ENCODE measurements around the gene LOXHD1.

LOXHD1 gene

DNA sequence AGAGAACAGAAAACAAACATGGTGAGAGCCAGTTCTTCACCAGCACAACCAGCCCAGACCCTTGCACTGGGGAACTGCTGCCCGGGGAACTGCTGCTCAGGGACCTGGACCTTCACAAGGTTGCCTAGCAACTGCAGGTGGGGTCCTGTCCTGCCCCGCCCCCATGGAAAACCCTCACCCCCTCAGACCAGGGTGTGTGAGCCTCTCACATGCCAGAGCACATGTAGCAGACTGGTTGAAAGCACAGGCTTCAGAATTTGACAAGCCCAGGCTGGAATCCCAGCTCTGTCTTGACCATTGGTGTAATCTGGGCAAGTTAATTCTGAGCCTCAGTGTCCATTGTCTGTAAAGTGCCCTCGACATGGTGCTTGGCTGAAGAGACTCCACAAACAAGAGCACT is 118.6 kb downstream of the LOXHD1 start:
- no peak for DNase-seq

DNA sequence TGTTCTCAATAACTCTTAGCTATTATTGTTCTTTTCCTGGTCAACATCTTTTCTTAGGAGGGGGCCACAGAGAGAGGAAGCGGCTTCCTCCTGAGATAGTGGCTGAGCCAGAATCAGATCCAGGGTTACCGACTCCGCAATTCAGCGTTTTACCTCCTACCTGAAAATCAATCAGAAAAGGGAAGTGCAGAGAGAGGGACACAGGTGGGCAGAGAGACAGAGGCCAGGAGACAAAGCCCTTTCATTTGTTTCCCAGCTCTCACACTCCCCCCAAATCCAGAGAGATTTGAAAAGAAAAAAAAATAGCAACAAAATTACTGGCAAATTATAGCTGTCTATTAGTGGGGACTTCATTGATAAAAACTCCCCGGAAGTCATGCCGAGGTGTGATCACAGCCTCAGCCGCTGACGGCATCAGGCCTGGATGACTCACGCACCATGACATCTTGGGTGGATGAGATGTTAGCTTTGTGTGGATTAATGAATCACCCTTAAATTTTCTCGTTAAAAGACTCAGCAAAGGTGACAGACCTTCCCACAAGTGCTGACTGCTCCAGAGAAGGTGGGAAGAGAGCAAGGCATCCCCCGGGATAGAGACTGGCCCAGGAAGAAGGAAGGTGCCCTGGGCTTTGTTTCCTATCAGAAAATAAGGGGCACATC is 120.7 kb downstream of the LOXHD1 start:
- DNase-seq, result no peak

DNA sequence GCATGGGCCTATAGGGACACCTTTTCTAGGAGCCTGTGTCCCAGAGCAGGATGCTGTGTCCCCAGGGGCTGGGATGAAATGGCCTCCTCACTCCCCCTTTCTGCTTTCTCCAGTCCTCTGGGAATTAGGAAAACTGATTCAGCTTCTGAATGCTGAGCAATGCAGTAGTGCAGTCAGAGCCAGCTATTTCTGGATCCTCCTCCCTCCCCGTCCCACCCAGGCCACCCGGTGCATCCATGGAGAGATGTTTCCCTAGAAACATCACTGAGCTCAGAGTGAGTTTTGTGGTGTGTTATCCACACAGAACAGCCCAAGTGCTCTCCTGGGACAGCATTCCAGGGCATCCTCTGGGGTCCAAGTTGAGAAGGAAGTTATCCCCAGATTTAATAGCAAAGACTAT is 125.5 kb downstream of the LOXHD1 start:
- DNase-seq, result no peak

DNA sequence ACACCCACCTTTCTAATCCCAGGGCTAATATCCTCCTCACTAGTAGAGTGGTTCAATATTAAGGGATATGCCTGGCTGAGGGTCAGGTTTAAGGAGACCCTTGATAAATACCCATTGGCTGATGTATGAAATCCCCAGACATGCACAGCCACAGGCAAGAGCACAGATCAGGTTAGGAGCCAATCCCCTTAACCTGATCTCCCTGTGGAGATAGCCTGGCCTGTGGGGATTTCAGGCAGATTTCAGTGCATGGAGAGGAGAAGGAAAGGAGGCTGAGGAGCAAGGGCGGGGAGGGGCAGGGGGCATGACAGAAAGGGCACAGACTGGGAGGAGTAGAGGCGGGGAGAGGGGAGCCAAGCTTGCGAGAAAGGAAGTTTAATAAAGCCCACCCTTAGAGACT is 129.0 kb downstream of the LOXHD1 start:
- DNase-seq, result no peak

DNA sequence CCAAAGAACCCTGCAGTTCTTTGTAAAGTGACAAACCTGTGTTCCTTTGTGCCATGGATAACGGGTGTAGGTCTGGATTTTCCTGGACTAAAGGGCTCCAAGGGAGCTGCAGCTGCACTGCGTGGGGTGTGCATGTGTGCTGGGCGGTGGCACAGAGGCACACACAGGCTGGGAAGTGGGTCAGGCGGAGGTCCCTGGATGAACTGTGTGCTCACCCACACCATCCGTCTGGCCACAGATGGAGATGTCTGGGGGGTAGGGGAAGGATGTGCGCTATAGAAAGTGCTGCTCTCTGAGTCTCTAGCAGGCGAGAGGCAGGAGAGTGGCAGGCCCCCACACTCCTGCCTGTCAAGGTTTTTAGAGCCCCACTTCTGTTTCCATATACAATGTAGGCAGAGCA is 137.2 kb downstream of the LOXHD1 start:
- DNase-seq, result no peak

DNA sequence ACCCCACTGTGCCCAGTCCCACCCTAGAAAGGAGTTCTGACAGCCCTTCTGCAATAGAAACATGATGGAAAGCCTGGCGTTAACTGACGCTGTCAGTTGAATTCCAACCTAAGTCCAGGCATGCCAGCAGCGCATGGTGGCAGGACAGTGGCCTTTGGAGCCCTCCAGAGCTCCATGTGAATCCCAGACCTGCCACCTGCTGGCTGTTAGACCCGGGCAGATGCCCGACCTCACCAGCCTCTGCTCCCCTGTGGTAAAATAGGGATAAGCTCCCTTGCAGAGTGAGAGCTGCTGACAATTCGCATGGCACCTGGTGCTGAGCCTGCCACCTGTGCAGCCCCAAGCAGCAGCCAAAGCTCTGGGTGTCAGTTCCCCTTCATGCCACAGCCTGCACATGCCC is 138.6 kb downstream of the LOXHD1 start:
- no peak for DNase-seq

DNA sequence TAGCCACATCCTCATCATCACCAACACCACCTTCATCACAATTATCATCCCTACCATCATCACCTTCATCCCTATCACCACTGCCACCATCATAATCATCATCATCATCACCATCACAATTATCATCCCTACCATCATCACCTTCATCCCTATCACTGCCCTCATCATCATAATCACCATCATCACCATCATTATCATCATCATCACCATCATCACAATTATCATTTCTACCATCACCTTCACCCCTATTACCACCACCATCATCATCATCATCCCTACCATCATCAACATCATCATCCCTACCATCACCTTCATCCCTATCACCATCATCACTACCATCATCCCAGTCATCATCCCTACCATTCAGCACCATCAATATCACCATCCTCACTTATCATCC is 140.5 kb downstream of the LOXHD1 start:
- DNase-seq, result no peak

DNA sequence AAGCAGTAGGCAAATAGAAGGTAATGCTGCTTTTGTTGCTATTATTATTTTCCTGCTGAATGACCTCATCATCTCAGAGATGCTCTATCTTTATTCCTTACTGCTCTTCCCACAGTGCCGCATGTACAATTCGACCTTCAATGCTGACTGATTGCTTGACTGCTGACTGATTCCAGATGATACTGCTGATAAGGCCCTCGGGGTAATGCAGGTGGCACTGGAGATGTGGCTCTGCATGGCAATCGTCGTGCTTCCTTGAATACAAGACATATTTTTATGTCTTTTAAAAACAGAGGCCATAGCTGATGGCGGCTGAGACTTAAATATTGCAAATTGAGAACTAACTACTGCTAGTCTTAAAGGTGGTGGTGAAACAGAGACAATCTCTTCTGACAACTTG is 146.6 kb downstream of the LOXHD1 start:
- no peak for DNase-seq

DNA sequence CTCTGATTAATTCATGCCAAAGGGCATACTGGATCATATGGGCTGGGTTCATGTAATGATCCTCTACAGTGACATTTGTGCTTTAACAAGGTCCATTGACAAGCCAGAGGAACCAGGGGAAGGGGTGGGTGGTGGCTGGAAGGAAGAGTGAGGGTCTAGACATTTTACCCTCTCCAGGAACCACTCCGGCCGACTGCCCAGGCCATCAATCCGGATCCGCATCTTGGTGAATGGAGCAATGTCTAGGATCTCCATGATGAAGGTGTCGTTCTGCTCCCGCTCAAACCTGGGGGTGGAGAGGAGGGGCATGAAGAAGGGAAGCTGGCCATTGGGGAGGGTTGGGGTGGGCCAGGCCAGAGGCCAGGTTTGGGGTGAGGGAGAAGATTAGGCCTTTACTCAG is 147.5 kb downstream of the LOXHD1 start:
- no peak for DNase-seq

DNA sequence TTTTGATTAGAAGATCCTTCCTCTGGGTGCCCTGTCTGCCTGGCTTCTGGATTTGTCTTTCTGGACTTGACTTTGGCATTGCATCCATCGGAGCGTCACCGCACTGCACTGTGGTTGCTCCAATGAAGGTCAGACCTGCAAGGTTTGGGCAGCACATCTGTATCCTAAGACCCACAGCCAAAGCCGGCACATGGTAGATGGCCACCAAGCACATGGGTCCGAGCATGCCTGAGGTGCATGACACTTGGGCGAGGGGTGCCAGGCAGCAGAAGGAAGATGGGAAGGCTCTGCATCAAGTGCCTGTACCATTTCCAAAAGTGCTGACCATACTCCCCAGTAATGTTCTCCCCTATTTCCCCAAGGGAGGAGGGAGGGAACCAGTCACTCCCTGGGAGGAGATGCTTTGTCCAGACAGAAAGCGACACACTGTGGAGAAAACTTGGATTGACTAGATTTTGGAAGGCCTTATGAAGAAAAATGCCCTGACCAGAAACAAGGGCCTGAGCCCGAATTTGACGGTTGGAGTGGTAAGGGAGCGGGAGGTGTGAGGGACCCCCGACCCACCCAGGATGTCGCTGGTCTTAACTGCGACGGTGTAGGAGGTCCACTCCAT is 149.9 kb downstream of the LOXHD1 start:
- DNase-seq, result no peak

DNA sequence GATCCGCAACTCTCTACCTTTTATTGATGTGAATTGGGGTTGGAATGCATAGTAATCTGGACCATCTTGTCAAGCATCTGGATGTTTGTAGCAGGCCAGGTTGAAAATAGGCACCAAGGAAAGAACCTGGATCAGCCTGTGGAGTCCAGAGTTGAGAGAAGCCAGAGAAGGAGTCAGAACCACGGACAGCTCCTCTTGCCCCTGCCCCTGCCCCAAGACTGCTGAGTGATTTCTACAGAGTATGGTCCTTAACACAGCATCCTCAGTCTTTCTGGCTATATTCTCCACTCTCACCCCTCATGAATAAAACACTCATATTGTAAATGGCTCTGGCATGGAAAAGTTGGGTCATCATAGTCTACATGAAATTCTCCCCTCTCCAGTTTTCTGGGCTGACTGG is 154.6 kb downstream of the LOXHD1 start:
- DNase-seq, result peak; percentile 19

DNA sequence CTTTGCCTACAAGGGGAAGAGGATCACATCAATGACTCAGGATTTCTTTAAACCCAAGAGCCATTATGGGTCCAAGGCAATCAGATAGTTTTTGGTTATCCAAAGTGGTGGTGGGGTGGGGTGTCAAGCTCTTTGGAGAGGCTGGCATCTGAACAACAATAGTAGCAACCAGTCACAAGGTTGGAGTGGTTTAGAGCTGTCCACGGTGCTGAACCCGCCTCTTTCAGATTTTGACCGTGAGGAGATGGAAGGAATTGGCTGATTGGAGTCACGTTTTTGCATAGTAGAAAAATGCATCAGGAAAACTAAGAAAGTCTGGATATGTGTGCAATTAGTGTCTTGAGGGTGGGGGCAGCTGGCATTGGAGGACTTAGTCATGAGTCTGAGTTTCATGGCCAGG is 159.9 kb downstream of the LOXHD1 start:
- peak; percentile 65 for DNase-seq

DNA sequence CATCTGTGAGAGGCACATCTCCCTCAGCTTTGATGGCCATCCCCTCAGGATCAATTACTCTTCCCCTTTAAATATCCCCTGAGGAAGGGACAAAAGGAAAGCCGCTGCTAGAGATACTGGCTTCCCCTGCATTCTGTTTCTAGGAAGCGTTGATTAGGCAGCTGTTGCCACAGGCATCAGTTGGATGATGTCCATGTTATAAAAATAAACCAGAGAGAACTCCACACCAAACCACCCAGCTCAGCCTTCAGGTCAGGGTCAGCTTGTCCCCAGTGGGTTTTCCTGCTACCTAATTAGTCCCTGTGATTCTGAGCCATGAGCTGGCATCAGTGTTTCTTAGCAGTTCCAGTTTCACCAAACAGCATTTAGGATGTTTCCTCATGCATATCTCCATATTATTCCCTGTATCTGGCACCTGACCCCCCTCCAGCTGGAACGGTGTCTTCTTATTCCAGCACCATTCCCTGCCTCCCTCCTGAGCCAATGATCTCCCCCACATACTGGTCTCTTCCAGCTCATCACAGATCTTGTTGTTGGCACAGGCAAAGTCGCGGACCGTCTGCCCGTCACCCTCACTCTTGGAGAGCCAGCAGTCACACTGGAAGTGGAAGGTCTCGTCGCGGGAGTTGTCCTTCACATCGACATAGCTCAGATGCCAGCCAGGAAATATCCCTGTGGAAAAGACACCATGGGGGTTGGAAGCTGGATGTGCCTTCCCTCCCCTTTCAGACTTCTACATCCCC is 168.4 kb downstream of the LOXHD1 start:
- no peak for DNase-seq

DNA sequence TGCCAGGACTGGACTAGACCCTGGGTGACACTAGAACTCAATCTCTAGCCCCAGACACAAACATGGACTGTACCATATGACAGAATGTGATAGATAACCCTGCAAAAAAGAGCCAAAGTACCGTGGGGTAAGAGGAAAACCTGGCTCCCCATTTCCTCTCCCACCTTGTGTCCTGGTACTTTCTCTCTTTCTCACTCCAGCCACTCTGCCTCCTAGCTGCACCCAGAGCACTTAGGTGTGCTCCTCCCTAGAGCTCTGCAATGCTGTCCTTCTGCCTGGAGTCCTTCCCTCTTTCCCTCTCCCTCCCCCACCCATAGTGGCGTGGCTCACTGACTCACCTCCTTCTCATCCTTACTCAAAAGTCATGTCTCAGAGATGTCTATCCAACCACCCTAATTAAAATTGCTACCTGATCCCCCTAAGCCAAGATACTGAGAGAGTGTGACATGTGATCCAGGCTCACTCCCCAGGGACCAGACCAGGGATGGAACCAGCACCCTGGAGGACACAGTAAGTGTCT is 171.3 kb downstream of the LOXHD1 start:
- DNase-seq, result no peak

DNA sequence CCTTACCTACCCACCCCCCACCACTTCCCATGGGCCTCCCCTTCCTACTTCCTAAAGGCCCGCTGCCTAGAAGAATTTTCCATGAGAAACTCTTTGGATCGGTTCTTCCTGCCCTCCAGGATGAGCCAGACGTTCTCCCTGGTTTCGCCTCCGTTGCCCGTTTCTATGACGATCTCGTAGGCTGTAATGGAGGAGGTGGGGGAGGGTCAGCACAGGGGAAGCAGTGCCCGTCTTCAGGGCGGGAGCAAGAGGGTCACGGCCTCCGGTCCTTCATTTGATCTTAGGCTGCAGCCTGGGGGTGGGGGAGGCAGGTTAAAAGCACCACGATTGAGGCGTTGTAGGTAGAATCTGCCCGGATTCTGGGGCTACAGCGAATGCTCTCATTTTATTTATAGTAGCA is 172.0 kb downstream of the LOXHD1 start:
- no peak for DNase-seq

DNA sequence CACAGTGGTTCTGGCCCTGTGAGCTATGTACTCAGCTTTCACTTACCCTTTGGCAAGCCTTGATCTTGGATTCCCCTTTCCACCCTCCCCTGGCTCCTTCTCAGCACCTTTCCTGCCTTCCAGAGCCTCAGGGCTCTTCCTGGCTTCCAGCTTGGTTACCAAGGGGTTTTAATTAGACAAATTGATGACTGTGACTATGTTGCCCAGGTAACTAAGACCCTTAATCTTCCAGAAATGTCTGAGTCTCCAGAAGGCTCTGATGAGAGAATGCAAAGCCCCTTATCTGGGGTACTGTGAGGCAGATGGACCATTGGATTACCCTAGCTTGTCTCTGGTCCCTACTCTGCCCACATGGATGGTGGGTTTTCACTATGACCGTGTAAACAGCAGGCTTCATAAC is 174.2 kb downstream of the LOXHD1 start:
- no peak for DNase-seq

DNA sequence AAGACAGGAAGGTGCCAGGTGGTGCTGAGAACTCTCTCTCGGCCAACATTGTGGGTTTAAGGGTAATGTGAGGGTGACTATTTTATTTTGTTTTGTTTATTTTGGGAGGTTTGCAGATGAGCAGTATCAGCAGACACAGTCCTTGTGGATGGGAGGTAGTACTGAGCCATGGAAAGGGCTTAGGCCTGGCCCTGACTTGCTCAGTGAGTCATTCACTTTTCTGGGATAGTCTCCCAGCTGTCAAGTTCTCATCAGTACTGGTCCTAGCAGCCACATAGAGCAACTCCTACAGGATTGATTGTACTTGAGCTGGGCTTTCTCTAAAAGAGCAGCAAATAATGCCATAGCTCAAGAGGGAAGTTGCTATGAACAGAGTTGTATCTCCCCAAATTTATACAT is 175.2 kb downstream of the LOXHD1 start:
- DNase-seq, result no peak

DNA sequence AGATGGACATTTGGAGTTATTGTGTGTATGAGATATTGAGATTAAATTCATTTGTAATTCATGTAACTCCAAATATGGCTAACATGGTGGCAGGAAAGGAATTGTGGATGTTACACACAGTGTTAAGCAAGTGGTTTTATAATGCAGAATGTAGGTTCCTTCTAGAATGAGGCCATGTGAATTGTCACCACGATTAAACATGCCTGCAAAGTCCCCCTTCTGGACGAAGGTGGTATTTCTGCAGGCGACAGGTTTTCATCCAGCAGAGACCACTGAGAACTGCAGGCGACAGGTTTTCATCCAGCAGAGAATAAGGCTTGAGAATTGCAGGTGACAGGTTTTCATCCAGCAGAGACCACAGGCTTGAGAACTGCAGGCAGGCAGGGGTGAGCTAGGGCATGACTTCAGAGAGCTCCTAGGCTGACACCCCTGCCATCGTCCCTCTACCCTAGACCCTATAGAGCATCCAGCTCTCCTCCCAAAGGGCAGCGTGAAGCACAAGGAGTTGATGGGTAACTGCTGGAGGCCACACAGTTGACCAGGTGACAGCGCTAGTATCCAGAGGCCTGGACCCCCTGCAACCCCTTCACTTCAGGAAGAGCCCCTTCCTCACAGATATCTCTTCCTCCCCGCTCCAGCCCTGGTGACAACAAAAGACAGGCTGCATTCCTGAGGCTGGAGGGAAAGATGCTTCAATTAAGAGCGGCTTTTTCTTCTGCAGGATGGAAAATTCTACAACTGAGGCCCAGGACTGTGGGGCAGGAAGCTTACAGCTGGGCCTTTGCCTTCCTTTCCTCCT is 175.8 kb downstream of the LOXHD1 start:
- DNase-seq, result peak; percentile 70

DNA sequence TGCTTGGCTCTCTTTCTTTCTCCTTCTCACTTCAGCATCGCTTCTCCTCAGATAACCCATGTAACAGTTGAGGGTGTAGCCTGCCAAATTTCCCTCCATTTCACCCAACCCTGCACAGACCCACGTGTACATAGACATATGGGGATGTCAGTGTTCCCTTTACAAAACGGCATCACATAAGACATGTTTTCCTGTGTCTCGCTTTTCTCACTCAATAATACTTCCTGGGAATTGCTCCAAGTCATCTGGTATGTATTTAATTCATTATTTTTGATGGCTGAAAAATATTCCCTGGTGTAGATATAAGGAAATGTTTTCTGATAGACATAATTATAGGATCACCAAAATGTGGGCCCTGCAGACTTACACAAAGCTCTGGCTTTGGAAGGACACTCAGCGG is 176.8 kb downstream of the LOXHD1 start:
- no peak for DNase-seq

DNA sequence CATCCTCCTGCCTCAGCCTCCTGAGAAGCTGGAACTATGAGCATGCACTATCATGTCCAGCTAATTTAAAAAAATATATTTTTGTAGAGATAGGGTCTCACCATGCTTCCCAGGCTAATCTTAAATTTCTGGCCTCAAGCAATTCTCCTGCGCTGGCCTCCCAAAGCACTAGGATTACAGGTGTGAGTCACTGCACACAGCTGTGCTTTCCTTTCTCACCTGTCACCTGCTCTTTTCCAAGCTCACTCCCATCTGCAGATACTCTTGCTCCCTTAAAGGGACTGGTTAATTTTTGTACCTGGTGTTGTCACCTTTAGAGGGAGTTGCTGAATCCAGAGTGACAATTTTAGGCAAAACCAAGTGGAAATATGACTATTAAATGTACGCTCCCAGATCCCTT is 178.2 kb downstream of the LOXHD1 start:
- DNase-seq, result no peak

DNA sequence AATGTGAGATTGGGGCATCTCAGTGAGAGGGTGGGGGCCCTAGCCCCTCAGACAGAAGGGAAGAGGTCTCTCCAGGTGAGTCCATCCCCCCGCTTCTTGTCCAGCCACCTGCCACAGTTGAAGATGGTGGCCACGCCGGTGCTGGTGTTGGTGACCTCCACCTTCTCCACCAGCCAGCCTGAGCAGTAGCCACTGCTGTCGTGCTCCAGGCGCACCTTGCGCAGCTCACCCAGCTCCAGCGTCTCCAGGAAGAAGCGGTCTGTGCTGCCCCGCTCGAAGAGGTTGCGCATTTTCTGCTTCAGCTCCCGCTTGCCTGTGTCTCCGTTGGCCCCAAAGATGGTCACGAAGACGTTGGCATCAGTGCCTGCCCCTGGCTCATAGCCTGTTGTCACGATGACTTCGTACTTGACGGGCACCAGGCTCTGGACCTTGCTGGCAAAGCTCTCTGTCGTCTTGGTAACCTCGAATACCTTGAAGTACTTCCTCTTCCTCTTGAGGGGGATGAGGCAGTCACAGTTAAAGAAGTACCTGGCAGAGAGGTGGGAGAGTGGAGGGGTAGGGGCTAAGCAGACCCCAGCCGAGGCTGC is 179.5 kb downstream of the LOXHD1 start:
- no peak for DNase-seq

DNA sequence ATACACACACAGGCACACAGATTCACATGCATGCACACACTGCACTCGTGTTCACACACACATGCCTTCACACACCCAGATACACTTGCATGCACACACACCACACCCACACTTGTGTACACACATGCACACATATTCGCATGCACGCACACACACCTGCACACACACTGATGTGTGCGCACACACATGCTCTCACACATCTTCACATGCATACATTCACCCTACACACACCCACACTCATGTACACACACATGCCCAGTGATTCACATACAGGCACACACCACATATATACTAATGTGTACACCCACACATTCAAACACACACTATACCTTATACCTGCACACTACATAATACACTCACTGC is 181.6 kb downstream of the LOXHD1 start:
- DNase-seq, result no peak
